ENCODE data around the gene EFCAB6. TPM values are rescaled to one million over a fixed set of nuclear protein-coding genes. Genes with fewer than 3 reads are reported as not detected.

Gene EFCAB6
- total RNA-seq, 1 experiment from 2014 or later, result not detected

- no TSS peak for BruUV-seq (replicated peaks)
- Mint-ChIP-seq H3K9me3 (ENCODE audit: unreplicated experiment) (peaks cover 4% of the 10 kb centered on the region), H3K4me1 (ENCODE audit: low read depth, unreplicated experiment) (no peaks in the 10 kb centered on the region), H3K36me3 (ENCODE audit: insufficient read depth, unreplicated experiment) (no peaks in the 10 kb centered on the region), H3K27me3 (ENCODE audit: insufficient read depth, unreplicated experiment) (peaks cover 16% of the 10 kb centered on the region), H3K27ac (ENCODE audit: unreplicated experiment) (no peak overlapping the region), H3K4me3 (ENCODE audit: unreplicated experiment) (no peak overlapping the region)
- no peak for DNase-seq
- CTCF ChIA-PET, result no interaction called here
- POLR2A ChIA-PET, result no interaction called here
- intact Hi-C loops (cut with micrococcal nuclease; ENCODE audit: unreplicated experiment), result no loop called here
- no peak for TF ChIP-seq CTCF (IDR thresholded peaks at IDR 0.05; ENCODE audit: insufficient read depth in 1 of 2, low read depth in 1 of 2, low read length in 1 of 2, severe bottlenecking in 1 of 2, unreplicated experiment in 1 of 2)
- no peak overlapping the region for H3K4me3 ChIP-seq (ENCODE audit: low read depth, low read length)
- 0 out of 2 replicates have a peak, but pooled peaks cover under 1% of the 10 kb centered on the region for H3K9me3 ChIP-seq
- no peaks in the 10 kb centered on the region for H3K36me3 ChIP-seq (ENCODE audit: control insufficient read depth, insufficient read depth, low read length)
- no peaks in the 10 kb centered on the region for H3K4me1 ChIP-seq
- H3K27me3 ChIP-seq (replicated peaks; ENCODE audit: control insufficient read depth, insufficient read depth, low read length), result no peaks in the 10 kb centered on the region
These were observed 177.8 kb downstream of the EFCAB6 start for GRCh38 chr22:43634316-43634715.

GRCh38 chr22:43633631-43634285, 178.3 kb downstream of the EFCAB6 start:
- Mint-ChIP-seq H3K9me3 (ENCODE audit: unreplicated experiment) (no peaks in the 10 kb centered on the region), H3K27ac (ENCODE audit: unreplicated experiment) (no peak overlapping the region), H3K4me3 (ENCODE audit: unreplicated experiment) (no peak overlapping the region), H3K27me3 (ENCODE audit: insufficient read depth, unreplicated experiment) (peaks cover 18% of the 10 kb centered on the region), H3K4me1 (ENCODE audit: low read depth, unreplicated experiment) (no peaks in the 10 kb centered on the region), H3K36me3 (ENCODE audit: insufficient read depth, unreplicated experiment) (no peaks in the 10 kb centered on the region)
- Histone ChIP-seq H3K4me1 (no peaks in the 10 kb centered on the region), H3K4me3 (ENCODE audit: low read depth, low read length) (no peak overlapping the region), H3K27me3 (replicated peaks; ENCODE audit: control insufficient read depth, insufficient read depth, low read length) (no peaks in the 10 kb centered on the region), H3K36me3 (ENCODE audit: control insufficient read depth, insufficient read depth, low read length) (no peaks in the 10 kb centered on the region), H3K9me3 (no peaks in the 10 kb centered on the region)
- TF ChIP-seq CTCF (IDR thresholded peaks at IDR 0.05; ENCODE audit: insufficient read depth in 1 of 2, low read depth in 1 of 2, low read length in 1 of 2, severe bottlenecking in 1 of 2, unreplicated experiment in 1 of 2), result no peak
- CTCF ChIA-PET, result no interaction called here
- intact Hi-C loops (cut with micrococcal nuclease; ENCODE audit: unreplicated experiment), result no loop called here
- no TSS peak for BruUV-seq (replicated peaks)
- DNase-seq, result no peak
- POLR2A ChIA-PET, result no interaction called here

- peaks cover 8% of the 10 kb centered on the region for H3K36me3 Mint-ChIP-seq (ENCODE audit: insufficient read depth, unreplicated experiment)
- H3K4me1 Mint-ChIP-seq (ENCODE audit: low read depth, unreplicated experiment), result no peaks in the 10 kb centered on the region
These were observed 180.3 kb downstream of the EFCAB6 start for GRCh38 chr22:43631846-43632245.

More at GRCh38 chr22:43631846-43632245, 180.3 kb downstream of the EFCAB6 start:
- H3K9me3 Mint-ChIP-seq (ENCODE audit: unreplicated experiment), result no peaks in the 10 kb centered on the region
- ChIA-PET CTCF (no interaction called here), POLR2A (no interaction called here)
- H3K36me3 ChIP-seq (ENCODE audit: control insufficient read depth, insufficient read depth, low read length), result no peaks in the 10 kb centered on the region
- no TSS peak for BruUV-seq (replicated peaks)
- H3K4me3 ChIP-seq (ENCODE audit: low read depth, low read length), result no peak overlapping the region
- TF ChIP-seq CTCF (IDR thresholded peaks at IDR 0.05; ENCODE audit: insufficient read depth in 1 of 2, low read depth in 1 of 2, low read length in 1 of 2, severe bottlenecking in 1 of 2, unreplicated experiment in 1 of 2), result no peak
- no peaks in the 10 kb centered on the region for H3K4me1 ChIP-seq
- peaks cover 25% of the 10 kb centered on the region for H3K27me3 Mint-ChIP-seq (ENCODE audit: insufficient read depth, unreplicated experiment)
- H3K27me3 ChIP-seq (replicated peaks; ENCODE audit: control insufficient read depth, insufficient read depth, low read length), result no peaks in the 10 kb centered on the region
- H3K4me3 Mint-ChIP-seq (ENCODE audit: unreplicated experiment), result no peak overlapping the region
- no peak for DNase-seq
- intact Hi-C loops (cut with micrococcal nuclease; ENCODE audit: unreplicated experiment), result no loop called here
- H3K27ac Mint-ChIP-seq (ENCODE audit: unreplicated experiment), result no peak overlapping the region
- H3K9me3 ChIP-seq, result no peaks in the 10 kb centered on the region

Measured in Caco-2 (cell line).